ENCODE results near the gene PDHX. TPM values are rescaled to one million over a fixed set of nuclear protein-coding genes. Genes with fewer than 3 reads are reported as not detected.

Gene PDHX
- total RNA-seq, 1 donor from 2014 or later: 34.6 TPM

GRCh38 chr11:35006389-35007128 lies 90.1 kb downstream of the PDHX start:
- Mint-ChIP-seq H3K9me3 (ENCODE audit: unreplicated experiment) (no peaks in the 10 kb centered on the region), H3K27ac (ENCODE audit: unreplicated experiment) (no peak overlapping the region), H3K4me1 (ENCODE audit: unreplicated experiment) (peaks cover 27% of the 10 kb centered on the region), H3K4me3 (ENCODE audit: unreplicated experiment) (no peak overlapping the region), H3K27me3 (ENCODE audit: unreplicated experiment) (no peaks in the 10 kb centered on the region), H3K36me3 (ENCODE audit: unreplicated experiment) (no peaks in the 10 kb centered on the region)
- DNase-seq (ENCODE audit: extremely low spot score, unreplicated experiment): no peak
- no peak for TF ChIP-seq CTCF (IDR thresholded peaks at IDR 0.05)

GRCh38 chr11:35007277-35007676 lies 90.9 kb downstream of the PDHX start:
- Mint-ChIP-seq H3K36me3 (ENCODE audit: unreplicated experiment) (no peaks in the 10 kb centered on the region), H3K27me3 (ENCODE audit: unreplicated experiment) (no peaks in the 10 kb centered on the region), H3K4me1 (ENCODE audit: unreplicated experiment) (peaks cover 28% of the 10 kb centered on the region), H3K27ac (ENCODE audit: unreplicated experiment) (no peak overlapping the region), H3K9me3 (ENCODE audit: unreplicated experiment) (no peaks in the 10 kb centered on the region), H3K4me3 (ENCODE audit: unreplicated experiment) (no peak overlapping the region)
- TF ChIP-seq CTCF (IDR thresholded peaks at IDR 0.05): no peak
- no peak for DNase-seq (ENCODE audit: extremely low spot score, unreplicated experiment)

GRCh38 chr11:35009191-35009943 lies 92.9 kb downstream of the PDHX start:
- Mint-ChIP-seq H3K4me3 (ENCODE audit: unreplicated experiment) (no peak overlapping the region), H3K27ac (ENCODE audit: unreplicated experiment) (peak overlapping the region; percentile 53), H3K4me1 (ENCODE audit: unreplicated experiment) (peaks cover 37% of the 10 kb centered on the region), H3K9me3 (ENCODE audit: unreplicated experiment) (no peaks in the 10 kb centered on the region), H3K27me3 (ENCODE audit: unreplicated experiment) (no peaks in the 10 kb centered on the region), H3K36me3 (ENCODE audit: unreplicated experiment) (no peaks in the 10 kb centered on the region)
- TF ChIP-seq CTCF (IDR thresholded peaks at IDR 0.05): no peak
- no peak for DNase-seq (ENCODE audit: extremely low spot score, unreplicated experiment)

- no peak for DNase-seq (ENCODE audit: extremely low spot score, unreplicated experiment)
- Mint-ChIP-seq H3K4me3 (ENCODE audit: unreplicated experiment) (no peak overlapping the region), H3K27me3 (ENCODE audit: unreplicated experiment) (no peaks in the 10 kb centered on the region), H3K36me3 (ENCODE audit: unreplicated experiment) (no peaks in the 10 kb centered on the region), H3K4me1 (ENCODE audit: unreplicated experiment) (peaks cover 41% of the 10 kb centered on the region), H3K27ac (ENCODE audit: unreplicated experiment) (no peak overlapping the region), H3K9me3 (ENCODE audit: unreplicated experiment) (no peaks in the 10 kb centered on the region)
- no peak for TF ChIP-seq CTCF (IDR thresholded peaks at IDR 0.05)
Observed at GRCh38 chr11:35009944-35010342, 93.5 kb downstream of the PDHX start.

- no peaks in the 10 kb centered on the region for H3K36me3 Mint-ChIP-seq (ENCODE audit: unreplicated experiment)
- H3K27me3 Mint-ChIP-seq (ENCODE audit: unreplicated experiment): no peaks in the 10 kb centered on the region
- no peak for TF ChIP-seq CTCF (IDR thresholded peaks at IDR 0.05)
- no peak overlapping the region for H3K4me3 Mint-ChIP-seq (ENCODE audit: unreplicated experiment)
- peaks cover 41% of the 10 kb centered on the region for H3K4me1 Mint-ChIP-seq (ENCODE audit: unreplicated experiment)
- DNase-seq (ENCODE audit: extremely low spot score, unreplicated experiment): no peak
- H3K9me3 Mint-ChIP-seq (ENCODE audit: unreplicated experiment): no peaks in the 10 kb centered on the region
- H3K27ac Mint-ChIP-seq (ENCODE audit: unreplicated experiment): no peak overlapping the region
Observed at GRCh38 chr11:35010654-35011053, 94.2 kb downstream of the PDHX start.

All from osteocyte (in vitro differentiated cells).